Measurements from ENCODE around the gene DCAF4L1.

The DCAF4L1 gene

DNA sequence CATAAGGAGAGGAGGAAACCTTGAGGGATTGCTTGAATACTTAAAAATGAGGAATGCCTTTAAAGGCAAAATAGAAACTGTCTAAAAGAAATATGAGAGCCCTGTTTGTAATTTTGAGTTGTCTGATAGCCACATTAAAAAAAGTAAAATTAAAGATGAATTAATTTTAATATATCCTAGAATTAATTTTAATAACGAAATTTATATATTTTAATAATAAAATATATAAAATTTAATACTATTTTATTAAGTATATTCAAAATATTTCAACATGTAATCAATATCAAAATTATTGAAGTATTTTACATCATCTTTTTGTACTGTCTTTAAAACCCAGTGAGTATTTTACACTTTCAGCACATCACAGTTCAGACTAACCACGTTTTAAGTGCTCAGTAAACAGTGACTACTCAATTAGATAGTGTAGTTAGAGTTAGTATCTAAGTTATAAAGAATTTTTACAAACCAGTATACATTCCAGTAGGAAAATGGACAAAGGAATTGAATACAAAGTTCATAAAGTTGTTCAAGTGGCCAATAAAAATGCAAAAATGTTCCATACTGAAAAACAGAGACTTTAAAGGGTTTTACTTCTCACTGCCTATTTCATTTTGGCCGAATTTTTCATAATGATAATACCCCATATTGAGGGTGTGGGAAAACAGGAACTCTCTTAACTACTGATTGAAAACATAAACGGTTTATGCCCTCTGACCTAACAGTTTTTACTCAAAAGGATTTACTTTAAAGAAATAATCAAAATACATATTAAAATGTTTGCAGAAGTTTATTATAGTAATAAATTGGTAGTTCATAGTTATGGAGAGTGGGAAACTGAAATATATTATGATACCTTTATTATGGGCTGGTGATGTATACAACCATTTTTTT is 11.7 kb downstream of the DCAF4L1 start:
- Histone ChIP-seq H3K27ac (peak overlapping the region; percentile 28; the same call in 1 of the 2 replicates), H3K9ac (ENCODE audit: insufficient read length) (peak overlapping the region; percentile 34), H3K9me3 (ENCODE audit: low read depth, low read length) (no peaks in the 10 kb centered on the region), H3K4me3 (no peak overlapping the region), H3K36me3 (ENCODE audit: insufficient read depth, low read length) (no peaks in the 10 kb centered on the region; the same call in 1 of the 2 replicates)
- no peak for TF ChIP-seq EZH2 (IDR thresholded peaks at IDR 0.05)
- no peak for TF ChIP-seq FOXP2 (optimal IDR thresholded peaks at IDR 0.05; ENCODE audit: control extremely low read depth, extremely low read length, insufficient read depth)
- no peak for TF ChIP-seq POLR2AphosphoS5 (IDR thresholded peaks at IDR 0.05; ENCODE audit: borderline replicate concordance, low read depth, low read length)
- DNase-seq (ENCODE audit: low read depth, low spot score), result no peak

DNA sequence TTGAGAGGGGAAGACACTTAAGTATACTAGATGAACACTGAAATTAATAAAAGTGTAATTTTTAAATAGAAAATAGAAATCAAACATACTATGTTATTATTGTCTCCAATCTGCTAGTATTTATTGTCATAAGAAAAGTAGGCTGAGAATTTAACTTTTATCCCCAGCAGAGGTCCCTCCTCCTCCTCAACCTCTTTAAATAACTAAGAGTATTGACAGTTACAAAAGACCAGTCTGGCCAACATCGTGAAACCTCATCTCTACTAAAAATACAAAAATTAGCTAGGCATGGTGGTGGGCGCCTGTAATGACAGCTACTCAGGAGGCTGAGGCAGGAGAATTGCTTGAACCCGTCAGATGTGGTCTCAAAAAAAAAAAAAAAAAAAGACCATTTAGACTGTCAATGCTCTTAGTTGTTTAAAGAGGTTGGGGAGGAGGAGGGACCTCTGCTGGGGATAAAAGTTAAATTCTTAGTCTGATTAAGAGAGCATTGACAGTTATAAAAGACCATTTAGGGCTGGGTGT is 13.0 kb downstream of the DCAF4L1 start:
- Histone ChIP-seq H3K36me3 (ENCODE audit: insufficient read depth, low read length) (no peaks in the 10 kb centered on the region; the same call in 1 of the 2 replicates), H3K4me3 (no peak overlapping the region), H3K9me3 (ENCODE audit: low read depth, low read length) (no peaks in the 10 kb centered on the region), H3K27ac (no peak overlapping the region), H3K9ac (ENCODE audit: insufficient read length) (no peak overlapping the region)
- TF ChIP-seq EZH2 (IDR thresholded peaks at IDR 0.05) (no peak), POLR2AphosphoS5 (IDR thresholded peaks at IDR 0.05; ENCODE audit: borderline replicate concordance, low read depth, low read length) (no peak), FOXP2 (optimal IDR thresholded peaks at IDR 0.05; ENCODE audit: control extremely low read depth, extremely low read length, insufficient read depth) (no peak)
- DNase-seq (ENCODE audit: low read depth, low spot score), result no peak

DNA sequence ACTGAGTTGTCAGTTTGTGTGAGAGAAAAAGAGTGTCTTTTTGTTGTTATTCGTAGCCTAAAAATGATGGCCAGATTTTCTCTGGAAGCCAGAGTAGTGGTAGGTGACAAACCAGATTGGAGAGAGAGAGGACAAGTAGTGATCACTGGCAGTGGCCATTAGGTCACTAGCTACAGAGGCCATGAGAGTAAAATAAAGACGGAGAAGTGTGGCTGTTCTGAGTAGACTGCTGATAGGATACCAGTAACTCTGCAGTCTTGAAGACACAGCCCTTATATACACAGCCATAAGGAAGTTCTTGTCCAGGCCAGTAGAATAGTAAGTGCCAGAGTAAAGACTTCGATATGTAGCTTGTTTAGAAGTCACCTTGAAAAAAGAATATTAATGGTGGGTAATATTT is 16.5 kb downstream of the DCAF4L1 start:
- no peak overlapping the region for H3K4me3 ChIP-seq
- H3K9ac ChIP-seq (ENCODE audit: insufficient read length), result no peak overlapping the region
- TF ChIP-seq POLR2AphosphoS5 (IDR thresholded peaks at IDR 0.05; ENCODE audit: borderline replicate concordance, low read depth, low read length), result no peak
- H3K27ac ChIP-seq, result no peak overlapping the region
- DNase-seq (ENCODE audit: low read depth, low spot score), result no peak
- H3K9me3 ChIP-seq (ENCODE audit: low read depth, low read length), result no peaks in the 10 kb centered on the region
- peaks cover under 1% of the 10 kb centered on the region; the same call in 1 of the 2 replicates for H3K36me3 ChIP-seq (ENCODE audit: insufficient read depth, low read length)

DNA sequence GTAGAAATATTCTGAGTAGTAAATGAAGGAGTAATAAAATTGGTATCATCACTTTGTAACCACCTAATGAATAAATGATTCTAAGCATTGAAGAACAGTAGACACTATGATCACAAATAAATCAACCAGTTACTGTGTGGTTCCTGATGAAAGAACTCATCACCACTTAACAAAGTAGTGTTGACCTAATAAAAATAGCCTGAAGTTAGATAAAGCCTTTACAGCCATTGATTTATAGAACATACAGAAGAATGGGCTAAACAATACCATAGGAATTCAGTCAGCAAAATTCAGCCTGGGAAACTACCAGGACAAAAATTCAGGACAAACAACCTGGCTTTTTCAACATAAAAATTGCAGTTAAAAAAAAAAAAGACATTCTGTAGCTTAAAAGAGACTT is 17.8 kb downstream of the DCAF4L1 start:
- no peak overlapping the region for H3K27ac ChIP-seq
- no peak for TF ChIP-seq EZH2 (IDR thresholded peaks at IDR 0.05)
- no peak for TF ChIP-seq POLR2AphosphoS5 (IDR thresholded peaks at IDR 0.05; ENCODE audit: borderline replicate concordance, low read depth, low read length)
- no peak for TF ChIP-seq FOXP2 (optimal IDR thresholded peaks at IDR 0.05; ENCODE audit: control extremely low read depth, extremely low read length, insufficient read depth)
- no peak for DNase-seq (ENCODE audit: low read depth, low spot score)
- peaks cover 3% of the 10 kb centered on the region; the same call in 1 of the 2 replicates for H3K36me3 ChIP-seq (ENCODE audit: insufficient read depth, low read length)
- H3K9me3 ChIP-seq (ENCODE audit: low read depth, low read length), result no peaks in the 10 kb centered on the region
- H3K4me3 ChIP-seq, result no peak overlapping the region
- no peak overlapping the region for H3K9ac ChIP-seq (ENCODE audit: insufficient read length)

DNA sequence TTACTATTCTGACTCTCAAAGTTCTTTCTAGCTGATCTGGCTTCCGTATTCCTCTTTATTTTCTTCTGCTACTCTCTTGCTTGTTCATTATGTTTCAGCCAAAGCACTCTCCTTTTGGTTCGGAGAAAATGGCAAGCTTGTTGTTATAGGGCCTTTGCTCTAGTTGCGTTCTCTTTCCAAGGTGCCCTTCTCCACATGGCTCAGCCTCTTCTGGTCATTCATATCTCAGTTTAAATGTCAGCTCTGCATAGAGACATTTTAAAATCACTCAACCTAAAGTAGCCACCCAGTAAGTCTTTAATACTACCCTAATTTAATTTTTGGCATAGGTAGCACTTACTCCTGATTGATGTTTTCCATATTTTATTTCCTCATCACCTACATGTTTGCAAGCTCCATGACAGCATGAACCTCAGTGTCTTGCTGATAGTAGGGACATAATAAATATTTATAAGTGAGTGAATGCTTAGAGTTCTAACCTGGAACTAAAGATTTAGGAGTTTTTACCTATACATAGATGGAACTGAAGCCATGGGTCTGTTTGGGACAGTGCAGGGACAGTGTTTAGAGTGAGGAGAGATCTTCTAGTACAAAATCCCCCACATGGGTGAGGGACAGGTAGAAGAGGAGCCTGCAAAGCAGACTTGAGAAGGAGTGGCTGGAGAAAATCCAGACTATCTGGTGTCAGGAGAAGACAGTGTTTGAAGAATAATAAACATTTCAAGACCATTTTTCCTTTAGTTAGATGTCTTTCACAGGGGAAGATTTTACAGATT is 26.6 kb downstream of the DCAF4L1 start:
- TF ChIP-seq FOXP2 (optimal IDR thresholded peaks at IDR 0.05; ENCODE audit: control extremely low read depth, extremely low read length, insufficient read depth) (no peak), EZH2 (IDR thresholded peaks at IDR 0.05) (no peak), POLR2AphosphoS5 (IDR thresholded peaks at IDR 0.05; ENCODE audit: borderline replicate concordance, low read depth, low read length) (no peak)
- H3K9ac ChIP-seq (ENCODE audit: insufficient read length), result no peak overlapping the region
- H3K36me3 ChIP-seq (ENCODE audit: insufficient read depth, low read length), result peaks cover 21% of the 10 kb centered on the region
- no peak overlapping the region for H3K4me3 ChIP-seq
- no peaks in the 10 kb centered on the region for H3K9me3 ChIP-seq (ENCODE audit: low read depth, low read length)
- no peak for DNase-seq (ENCODE audit: low read depth, low spot score)
- no peak overlapping the region for H3K27ac ChIP-seq

DNA sequence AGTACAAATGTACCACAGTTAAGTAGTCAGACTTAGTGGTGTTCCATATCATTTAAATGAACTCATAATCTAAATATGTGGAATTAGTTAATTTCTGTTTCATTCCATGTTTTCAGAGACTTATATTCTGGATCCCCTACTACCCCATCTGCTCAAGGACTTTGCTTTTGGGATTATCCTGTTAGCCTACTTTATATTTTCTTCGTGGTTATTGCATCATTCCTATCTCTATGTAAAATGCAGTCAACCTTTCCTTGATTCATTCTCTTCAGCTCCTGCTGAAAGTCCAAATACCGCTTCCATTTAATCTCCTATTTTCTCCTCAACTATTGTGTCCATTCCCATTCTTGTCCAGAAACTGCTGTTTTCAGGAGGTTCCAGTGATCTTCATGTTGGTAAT is 33.9 kb downstream of the DCAF4L1 start:
- Histone ChIP-seq H3K9ac (ENCODE audit: insufficient read length) (no peak overlapping the region), H3K36me3 (ENCODE audit: insufficient read depth, low read length) (peaks cover 5% of the 10 kb centered on the region; the same call in 1 of the 2 replicates), H3K9me3 (ENCODE audit: low read depth, low read length) (no peaks in the 10 kb centered on the region), H3K27ac (no peak overlapping the region), H3K4me3 (no peak overlapping the region)
- DNase-seq (ENCODE audit: low read depth, low spot score), result no peak
- TF ChIP-seq FOXP2 (optimal IDR thresholded peaks at IDR 0.05; ENCODE audit: control extremely low read depth, extremely low read length, insufficient read depth) (no peak), POLR2AphosphoS5 (IDR thresholded peaks at IDR 0.05; ENCODE audit: borderline replicate concordance, low read depth, low read length) (no peak), EZH2 (IDR thresholded peaks at IDR 0.05) (no peak)

DNA sequence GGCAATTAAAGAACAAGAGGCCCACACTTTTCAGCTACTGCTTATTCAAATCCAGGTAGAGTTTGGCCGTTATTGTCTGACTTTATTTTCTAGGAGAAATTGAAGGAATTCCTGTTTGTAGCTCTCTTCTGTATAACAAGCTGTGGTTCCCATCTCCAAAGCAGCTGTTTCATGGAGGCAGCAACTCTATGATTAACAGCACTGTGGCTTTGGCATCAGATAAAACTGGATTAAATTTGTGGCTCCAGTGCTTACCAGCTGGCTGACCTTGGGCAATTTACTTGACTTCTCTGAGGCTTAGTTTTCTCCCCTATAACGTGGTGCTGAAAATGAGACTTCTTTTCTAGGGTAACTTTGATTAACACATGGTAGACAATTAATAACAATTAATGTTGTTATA is 36.9 kb downstream of the DCAF4L1 start:
- H3K4me3 ChIP-seq, result no peak overlapping the region
- DNase-seq (ENCODE audit: low read depth, low spot score), result no peak
- no peak overlapping the region for H3K27ac ChIP-seq
- peaks cover 17% of the 10 kb centered on the region for H3K36me3 ChIP-seq (ENCODE audit: insufficient read depth, low read length)
- TF ChIP-seq POLR2AphosphoS5 (IDR thresholded peaks at IDR 0.05; ENCODE audit: borderline replicate concordance, low read depth, low read length) (no peak), EZH2 (IDR thresholded peaks at IDR 0.05) (no peak), FOXP2 (optimal IDR thresholded peaks at IDR 0.05; ENCODE audit: control extremely low read depth, extremely low read length, insufficient read depth) (no peak)
- no peak overlapping the region for H3K9ac ChIP-seq (ENCODE audit: insufficient read length)
- no peaks in the 10 kb centered on the region for H3K9me3 ChIP-seq (ENCODE audit: low read depth, low read length)

Data from SK-N-MC (cell line).